A172 (cell line): ENCODE results near the gene LRRC37A. TPM values are rescaled to one million over a fixed set of nuclear protein-coding genes. Genes with fewer than 3 reads are reported as not detected.
"Not testable (repeated sequence)": the region's sequence is repeated elsewhere in the genome, so short reads cannot be mapped to it uniquely, and the experiment has no call there.

ENCODE experiments used
- DNase-seq: peaks from one replicate; pipeline ENCODE4 v3.0.0-alpha.2; 2015; ENCODE audit warnings: low spot score
- total RNA-seq: library from RNA; depleted of rRNA; stranded (reverse); fragments of >200 nt; shearing (Covaris generic); gene quantifications from 2 replicates; pipeline ENCODE4 v1.2.3, GENCODE V29; 2014; rRNA removed

LRRC37A gene
- 0.10 TPM in 1 of 2 replicates, not detected in the other for total RNA-seq

GRCh38 chr17:46294831-46295230, at the start of gene LRRC37A:
LRRC37A (plus strand) TSS chr17:46295131; CDS start chr17:46295134, 3 bp downstream.
- DNase-seq = not testable (repeated sequence)

- DNase-seq = not testable (repeated sequence)
Observed at GRCh38 chr17:46249153-46249552, 45.8 kb upstream of the LRRC37A start.

- DNase-seq = not testable (repeated sequence)
Observed at GRCh38 chr17:46252804-46253203, 42.1 kb upstream of the LRRC37A start.

- peak; percentile 36 for DNase-seq
Observed at GRCh38 chr17:46253722-46254121, 41.2 kb upstream of the LRRC37A start.

GRCh38 chr17:46254215-46254614, 40.7 kb upstream of the LRRC37A start:
- DNase-seq = not testable (repeated sequence)

- not testable (repeated sequence) for DNase-seq
Observed at GRCh38 chr17:46256369-46256768, 38.6 kb upstream of the LRRC37A start.

GRCh38 chr17:46259845-46260661, 34.9 kb upstream of the LRRC37A start:
- not testable (repeated sequence) for DNase-seq

GRCh38 chr17:46262271-46262670, 32.7 kb upstream of the LRRC37A start:
- peak; percentile 5 for DNase-seq

- peak; percentile 81 for DNase-seq
Observed at GRCh38 chr17:46264456-46265198, 30.3 kb upstream of the LRRC37A start.

GRCh38 chr17:46266063-46266655, 28.8 kb upstream of the LRRC37A start:
- not testable (repeated sequence) for DNase-seq

- DNase-seq = peak; percentile 51
Observed at GRCh38 chr17:46266656-46267544, 28.0 kb upstream of the LRRC37A start.

- DNase-seq = no peak
Observed at GRCh38 chr17:46270032-46270431, 24.9 kb upstream of the LRRC37A start.

GRCh38 chr17:46273541-46274236, 21.2 kb upstream of the LRRC37A start:
- no peak for DNase-seq

- no peak for DNase-seq
Observed at GRCh38 chr17:46274238-46274637, 20.7 kb upstream of the LRRC37A start.

GRCh38 chr17:46276728-46277479, 18.0 kb upstream of the LRRC37A start:
- not testable (repeated sequence) for DNase-seq

- DNase-seq = not testable (repeated sequence)
Observed at GRCh38 chr17:46281336-46281735, 13.6 kb upstream of the LRRC37A start.

- DNase-seq = not testable (repeated sequence)
Observed at GRCh38 chr17:46282635-46283034, 12.3 kb upstream of the LRRC37A start.

GRCh38 chr17:46284467-46284866, 10.5 kb upstream of the LRRC37A start:
- DNase-seq = peak; percentile 38

- not testable (repeated sequence) for DNase-seq
Observed at GRCh38 chr17:46285500-46285899, 9.4 kb upstream of the LRRC37A start.

- DNase-seq = peak; percentile 80
Observed at GRCh38 chr17:46286764-46287221, 8.1 kb upstream of the LRRC37A start.
